Measurements from ENCODE around the gene BRD4.

BRD4 gene

DNA sequence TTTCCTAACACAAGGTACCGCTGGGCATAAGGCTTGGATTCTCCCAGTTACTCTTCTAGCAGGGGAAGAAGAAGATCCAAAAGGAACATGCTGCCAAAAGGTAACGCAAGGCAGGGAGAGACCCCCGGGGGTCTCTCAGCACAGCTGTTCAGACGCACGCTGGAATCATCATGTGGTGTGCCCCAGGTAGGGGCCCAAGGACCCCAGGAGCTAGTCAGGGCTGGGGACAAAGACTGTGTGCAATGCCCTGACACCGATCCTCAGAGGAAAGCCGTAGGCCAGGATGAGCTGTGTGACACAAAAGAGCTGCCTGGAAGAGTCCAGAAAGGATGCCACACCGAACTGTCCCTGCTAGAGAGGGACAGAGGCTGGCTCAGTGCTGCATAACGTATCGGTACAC, 77.8 kb downstream of the BRD4 start:
- Histone ChIP-seq H3K27me3 (ENCODE audit: control insufficient read depth, insufficient read depth, low read length) (no peaks in the 10 kb centered on the region), H3K4me1 (ENCODE audit: control insufficient read depth, insufficient read depth, low read length) (peaks cover 13% of the 10 kb centered on the region), H3K9me3 (ENCODE audit: control insufficient read depth, low read length) (no peaks in the 10 kb centered on the region), H3K9ac (ENCODE audit: low read length) (no peak overlapping the region), H3K4me3 (ENCODE audit: low read length) (no peak overlapping the region), H3K36me3 (ENCODE audit: control insufficient read depth, insufficient read depth, low read length) (peaks cover 53% of the 10 kb centered on the region)

- Histone ChIP-seq H3K36me3 (ENCODE audit: control insufficient read depth, insufficient read depth, low read length) (peaks cover 46% of the 10 kb centered on the region), H3K9ac (ENCODE audit: low read length) (no peak overlapping the region), H3K4me1 (ENCODE audit: control insufficient read depth, insufficient read depth, low read length) (peaks cover 22% of the 10 kb centered on the region), H3K27me3 (ENCODE audit: control insufficient read depth, insufficient read depth, low read length) (no peaks in the 10 kb centered on the region), H3K9me3 (ENCODE audit: control insufficient read depth, low read length) (no peaks in the 10 kb centered on the region), H3K4me3 (ENCODE audit: low read length) (no peak overlapping the region)
These were observed 78.8 kb downstream of the BRD4 start for GRCh38 chr19:15253513-15253912.

DNA sequence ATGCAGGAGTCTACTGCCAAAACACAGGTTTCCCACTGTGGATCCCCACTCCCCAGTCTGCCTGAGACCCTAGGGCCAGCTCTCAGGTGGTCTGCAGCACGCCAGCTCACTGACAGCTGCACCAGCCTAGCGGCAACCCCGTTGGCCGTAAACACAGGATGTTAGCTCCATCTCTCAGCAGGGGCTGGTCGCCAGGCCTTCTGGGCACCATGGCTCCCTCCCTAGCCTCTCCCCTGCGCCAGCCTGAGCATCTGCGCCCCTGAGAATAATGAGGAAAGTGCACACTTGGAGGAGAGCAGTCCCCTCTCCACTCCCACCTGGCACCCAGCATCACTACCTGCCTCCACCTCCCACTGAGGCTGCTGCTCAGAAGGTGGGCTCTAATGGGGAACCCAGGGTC, 79.3 kb downstream of the BRD4 start:
- Histone ChIP-seq H3K36me3 (ENCODE audit: control insufficient read depth, insufficient read depth, low read length) (peaks cover 42% of the 10 kb centered on the region), H3K4me3 (ENCODE audit: low read length) (no peak overlapping the region), H3K27me3 (ENCODE audit: control insufficient read depth, insufficient read depth, low read length) (no peaks in the 10 kb centered on the region), H3K9ac (ENCODE audit: low read length) (no peak overlapping the region), H3K9me3 (ENCODE audit: control insufficient read depth, low read length) (no peaks in the 10 kb centered on the region), H3K4me1 (ENCODE audit: control insufficient read depth, insufficient read depth, low read length) (peaks cover 26% of the 10 kb centered on the region)

DNA sequence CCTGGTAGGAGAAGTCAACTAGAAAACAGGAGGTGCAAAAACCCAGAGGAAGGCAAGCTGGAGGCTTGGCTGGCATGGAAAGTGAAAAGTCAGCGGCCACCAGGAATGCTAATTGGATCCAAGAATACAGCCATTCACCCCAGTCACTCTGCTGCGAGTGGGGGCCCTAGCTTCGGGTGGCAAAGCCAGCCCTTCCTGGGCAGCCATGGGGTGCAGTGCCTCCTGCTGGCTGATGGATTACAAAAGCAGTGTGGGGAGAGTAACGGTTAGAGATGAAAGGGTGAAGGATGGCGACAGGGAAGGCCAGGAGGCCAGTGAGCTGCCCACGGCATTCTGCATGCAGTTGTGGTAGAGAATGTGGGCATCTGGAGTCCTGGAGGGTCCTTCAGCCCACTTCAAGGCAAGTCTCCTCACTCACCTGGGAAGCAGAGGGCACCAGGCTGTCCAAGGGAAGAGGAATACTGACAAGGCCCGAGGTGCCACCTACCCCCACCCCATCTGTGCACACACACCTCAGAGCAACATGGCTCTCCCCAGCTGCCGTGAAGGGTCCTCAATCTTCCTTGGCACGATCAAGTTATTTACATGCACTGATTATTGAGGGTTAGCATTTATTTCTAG, 79.8 kb downstream of the BRD4 start:
- H3K4me3 ChIP-seq (ENCODE audit: low read length) = no peak overlapping the region
- H3K27me3 ChIP-seq (ENCODE audit: control insufficient read depth, insufficient read depth, low read length) = no peaks in the 10 kb centered on the region
- H3K9ac ChIP-seq (ENCODE audit: low read length) = no peak overlapping the region
- peaks cover 37% of the 10 kb centered on the region for H3K36me3 ChIP-seq (ENCODE audit: control insufficient read depth, insufficient read depth, low read length)
- no peaks in the 10 kb centered on the region for H3K9me3 ChIP-seq (ENCODE audit: control insufficient read depth, low read length)
- H3K4me1 ChIP-seq (ENCODE audit: control insufficient read depth, insufficient read depth, low read length) = peaks cover 32% of the 10 kb centered on the region

DNA sequence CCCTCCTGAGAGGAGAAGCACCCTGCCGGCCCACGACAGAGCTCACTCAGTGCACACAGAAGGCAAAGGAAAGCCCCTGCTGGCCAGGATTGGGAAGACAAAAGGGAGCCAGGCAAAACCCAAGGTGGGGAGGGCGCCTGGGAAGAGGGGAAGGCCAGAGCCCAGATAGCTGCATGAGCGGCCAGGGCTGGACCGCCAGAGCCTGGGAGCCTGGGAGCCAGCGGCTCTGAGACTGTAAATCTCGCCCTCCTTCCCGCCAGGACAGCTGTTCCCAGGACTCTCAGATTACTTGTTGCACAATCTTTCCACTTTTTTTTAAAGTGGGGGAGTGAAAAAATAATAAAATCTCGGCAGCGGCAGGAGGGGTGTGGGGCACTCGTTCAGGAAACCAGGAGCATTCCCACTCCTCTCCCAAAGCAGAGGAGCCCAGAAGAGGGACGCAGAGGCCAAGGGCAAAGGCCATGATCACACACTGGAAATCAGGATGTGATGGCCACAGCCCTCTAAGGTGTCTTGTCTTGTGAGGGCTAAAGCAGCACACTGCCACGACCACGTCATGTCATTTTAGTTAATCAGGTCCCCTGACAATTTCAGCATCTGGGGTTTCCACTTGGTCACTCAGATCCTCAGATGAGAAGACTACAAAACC, 80.5 kb downstream of the BRD4 start:
- no peaks in the 10 kb centered on the region for H3K9me3 ChIP-seq (ENCODE audit: control insufficient read depth, low read length)
- no peak overlapping the region for H3K4me3 ChIP-seq (ENCODE audit: low read length)
- no peaks in the 10 kb centered on the region for H3K27me3 ChIP-seq (ENCODE audit: control insufficient read depth, insufficient read depth, low read length)
- no peak overlapping the region for H3K9ac ChIP-seq (ENCODE audit: low read length)
- H3K4me1 ChIP-seq (ENCODE audit: control insufficient read depth, insufficient read depth, low read length) = peaks cover 38% of the 10 kb centered on the region
- peaks cover 32% of the 10 kb centered on the region for H3K36me3 ChIP-seq (ENCODE audit: control insufficient read depth, insufficient read depth, low read length)

DNA sequence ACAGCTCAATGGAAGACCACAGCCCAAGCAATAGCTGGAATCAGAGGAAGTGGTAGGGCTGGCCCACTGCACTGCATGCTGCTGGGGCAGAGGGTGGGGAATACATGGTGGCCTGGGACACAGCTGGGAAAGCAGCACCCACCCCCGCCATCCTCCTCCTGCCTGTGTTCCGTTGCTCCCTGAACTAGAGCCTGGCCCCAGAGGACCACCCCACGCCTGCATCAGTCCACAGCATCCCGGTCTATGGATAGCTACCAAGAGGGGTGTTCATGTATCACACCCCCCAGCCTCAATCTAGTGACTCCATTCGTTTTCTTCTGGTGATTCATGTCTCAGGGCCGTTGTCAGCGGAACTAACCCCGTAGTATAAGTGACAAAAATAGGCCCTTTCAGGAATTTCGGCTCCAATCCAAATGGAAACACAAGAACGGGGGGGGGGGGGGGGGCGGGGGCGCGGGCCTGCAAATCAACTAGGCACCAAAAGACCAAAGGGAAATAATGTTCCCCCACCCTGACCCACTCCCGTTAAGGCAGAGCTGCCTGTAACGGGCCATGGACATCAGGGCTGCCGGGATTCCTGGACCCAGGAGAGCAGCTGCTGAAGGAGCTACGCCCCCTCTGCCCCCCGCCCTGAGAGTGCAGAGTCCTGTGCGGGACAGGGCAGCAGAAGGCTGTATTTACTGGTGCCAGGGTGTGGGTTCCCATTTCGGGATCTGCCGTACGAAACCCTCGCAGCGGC, 81.2 kb downstream of the BRD4 start:
- Histone ChIP-seq H3K9ac (ENCODE audit: low read length) (peak overlapping the region; percentile 13), H3K36me3 (ENCODE audit: control insufficient read depth, insufficient read depth, low read length) (peaks cover 27% of the 10 kb centered on the region), H3K27me3 (ENCODE audit: control insufficient read depth, insufficient read depth, low read length) (no peaks in the 10 kb centered on the region), H3K9me3 (ENCODE audit: control insufficient read depth, low read length) (no peaks in the 10 kb centered on the region), H3K4me3 (ENCODE audit: low read length) (no peak overlapping the region), H3K4me1 (ENCODE audit: control insufficient read depth, insufficient read depth, low read length) (peaks cover 41% of the 10 kb centered on the region)

- H3K36me3 ChIP-seq (ENCODE audit: control insufficient read depth, insufficient read depth, low read length) = peaks cover 22% of the 10 kb centered on the region
- no peaks in the 10 kb centered on the region for H3K27me3 ChIP-seq (ENCODE audit: control insufficient read depth, insufficient read depth, low read length)
- H3K9ac ChIP-seq (ENCODE audit: low read length) = peak overlapping the region; percentile 13
- H3K4me1 ChIP-seq (ENCODE audit: control insufficient read depth, insufficient read depth, low read length) = peaks cover 41% of the 10 kb centered on the region
- no peak overlapping the region for H3K4me3 ChIP-seq (ENCODE audit: low read length)
- no peaks in the 10 kb centered on the region for H3K9me3 ChIP-seq (ENCODE audit: control insufficient read depth, low read length)
These were observed 81.7 kb downstream of the BRD4 start for GRCh38 chr19:15250640-15250993.

DNA sequence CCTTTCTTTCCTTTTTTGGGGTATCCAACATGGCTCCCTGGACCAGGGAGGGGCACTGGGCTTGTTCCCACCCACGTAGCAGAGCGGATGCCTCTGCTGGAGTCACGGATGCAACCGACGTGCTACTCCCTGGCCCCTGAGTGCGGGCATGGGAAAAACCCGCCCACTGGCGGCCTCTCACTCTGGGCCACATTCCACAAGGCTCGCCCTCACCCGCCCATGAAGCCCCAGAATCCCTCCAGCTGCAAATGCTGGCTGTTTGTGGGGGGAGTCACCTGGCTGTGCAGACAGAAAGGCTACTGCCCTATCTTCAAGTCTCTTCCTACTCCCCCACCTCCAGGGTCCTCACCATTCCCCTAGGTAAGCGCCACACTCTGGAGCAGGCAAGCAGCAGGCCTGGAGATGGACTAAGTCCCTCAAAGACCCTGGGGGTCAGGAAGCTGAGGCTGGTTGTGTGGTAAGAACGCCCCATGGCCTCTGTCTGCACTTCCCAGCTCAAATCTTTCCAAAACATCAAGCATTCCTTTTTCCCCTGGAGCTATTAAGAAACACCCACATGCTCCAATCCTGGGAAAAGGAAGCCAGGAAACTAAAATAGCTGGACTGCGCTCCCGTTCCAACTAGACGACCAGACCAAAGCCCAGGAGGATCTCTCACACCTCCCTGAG, 82.2 kb downstream of the BRD4 start:
- Histone ChIP-seq H3K9me3 (ENCODE audit: control insufficient read depth, low read length) (no peaks in the 10 kb centered on the region), H3K27me3 (ENCODE audit: control insufficient read depth, insufficient read depth, low read length) (no peaks in the 10 kb centered on the region), H3K4me1 (ENCODE audit: control insufficient read depth, insufficient read depth, low read length) (peaks cover 41% of the 10 kb centered on the region), H3K4me3 (ENCODE audit: low read length) (no peak overlapping the region), H3K9ac (ENCODE audit: low read length) (peak overlapping the region; percentile 13), H3K36me3 (ENCODE audit: control insufficient read depth, insufficient read depth, low read length) (peaks cover 18% of the 10 kb centered on the region)

- H3K4me3 ChIP-seq (ENCODE audit: low read length) = no peak overlapping the region
- peak overlapping the region; percentile 1 for H3K9ac ChIP-seq (ENCODE audit: low read length)
- H3K36me3 ChIP-seq (ENCODE audit: control insufficient read depth, insufficient read depth, low read length) = peaks cover 14% of the 10 kb centered on the region
These were observed 82.8 kb downstream of the BRD4 start for GRCh38 chr19:15249528-15249874.

GRCh38 chr19:15248648-15249527, 83.5 kb downstream of the BRD4 start:
- Histone ChIP-seq H3K9me3 (ENCODE audit: control insufficient read depth, low read length) (no peaks in the 10 kb centered on the region), H3K9ac (ENCODE audit: low read length) (peak overlapping the region; percentile 27), H3K4me3 (ENCODE audit: low read length) (no peak overlapping the region), H3K27me3 (ENCODE audit: control insufficient read depth, insufficient read depth, low read length) (no peaks in the 10 kb centered on the region), H3K4me1 (ENCODE audit: control insufficient read depth, insufficient read depth, low read length) (peaks cover 41% of the 10 kb centered on the region), H3K36me3 (ENCODE audit: control insufficient read depth, insufficient read depth, low read length) (peaks cover 11% of the 10 kb centered on the region)

More at GRCh38 chr19:15249528-15249874, 82.8 kb downstream of the BRD4 start:
- Histone ChIP-seq H3K9me3 (ENCODE audit: control insufficient read depth, low read length) (no peaks in the 10 kb centered on the region), H3K4me1 (ENCODE audit: control insufficient read depth, insufficient read depth, low read length) (peaks cover 41% of the 10 kb centered on the region), H3K27me3 (ENCODE audit: control insufficient read depth, insufficient read depth, low read length) (no peaks in the 10 kb centered on the region)

- no peak overlapping the region for H3K4me3 ChIP-seq (ENCODE audit: low read length)
- peaks cover 11% of the 10 kb centered on the region for H3K36me3 ChIP-seq (ENCODE audit: control insufficient read depth, insufficient read depth, low read length)
- H3K27me3 ChIP-seq (ENCODE audit: control insufficient read depth, insufficient read depth, low read length) = no peaks in the 10 kb centered on the region
- no peaks in the 10 kb centered on the region for H3K9me3 ChIP-seq (ENCODE audit: control insufficient read depth, low read length)
- peaks cover 41% of the 10 kb centered on the region for H3K4me1 ChIP-seq (ENCODE audit: control insufficient read depth, insufficient read depth, low read length)
- peak overlapping the region; percentile 41 for H3K9ac ChIP-seq (ENCODE audit: low read length)
These were observed 84.2 kb downstream of the BRD4 start for GRCh38 chr19:15248106-15248505.

Data from mucosa of stomach (tissue), 1 donor.